ENCODE results near the gene UBD.

The UBD gene

GRCh38 chr6:29561091-29561490 is 1.6 kb upstream of the UBD start:
- no peak for DNase-seq (ENCODE audit: low spot score)

GRCh38 chr6:29558439-29559079 is 973 bp downstream of the UBD start:
- no peak for DNase-seq (ENCODE audit: low spot score)

- no peak for DNase-seq (ENCODE audit: low spot score)
These were observed 2.2 kb downstream of the UBD start for GRCh38 chr6:29557320-29557719.

GRCh38 chr6:29554764-29555163 is 4.8 kb downstream of the UBD start:
- no peak for DNase-seq (ENCODE audit: low spot score)

- peak; percentile 31 for DNase-seq (ENCODE audit: low spot score)
These were observed 6.1 kb downstream of the UBD start for GRCh38 chr6:29553268-29554057.

- DNase-seq (ENCODE audit: low spot score), result peak; percentile 77
These were observed 7.0 kb downstream of the UBD start for GRCh38 chr6:29552512-29553051.

GRCh38 chr6:29547573-29547972 is 12.0 kb downstream of the UBD start:
- no peak for DNase-seq (ENCODE audit: low spot score)

GRCh38 chr6:29537714-29538403 is 21.7 kb downstream of the UBD start:
- DNase-seq (ENCODE audit: low spot score), result no peak

- DNase-seq (ENCODE audit: low spot score), result no peak
These were observed 27.1 kb downstream of the UBD start for GRCh38 chr6:29532320-29532951.

GRCh38 chr6:29531668-29532067 is 27.9 kb downstream of the UBD start:
- no peak for DNase-seq (ENCODE audit: low spot score)

GRCh38 chr6:29530671-29531310 is 28.7 kb downstream of the UBD start:
- DNase-seq (ENCODE audit: low spot score), result no peak

- no peak for DNase-seq (ENCODE audit: low spot score)
These were observed 29.6 kb downstream of the UBD start for GRCh38 chr6:29529956-29530355.

GRCh38 chr6:29528988-29529560 is 30.5 kb downstream of the UBD start:
- no peak for DNase-seq (ENCODE audit: low spot score)

GRCh38 chr6:29528300-29528931 is 31.1 kb downstream of the UBD start:
- DNase-seq (ENCODE audit: low spot score), result no peak

- DNase-seq (ENCODE audit: low spot score), result no peak
These were observed 32.0 kb downstream of the UBD start for GRCh38 chr6:29527564-29527963.

GRCh38 chr6:29527126-29527525 is 32.4 kb downstream of the UBD start:
- no peak for DNase-seq (ENCODE audit: low spot score)

GRCh38 chr6:29525311-29525639 is 34.3 kb downstream of the UBD start:
- DNase-seq (ENCODE audit: low spot score), result no peak

GRCh38 chr6:29524444-29525310 is 34.9 kb downstream of the UBD start:
- no peak for DNase-seq (ENCODE audit: low spot score)

GRCh38 chr6:29524044-29524443 is 35.5 kb downstream of the UBD start:
- no peak for DNase-seq (ENCODE audit: low spot score)

- DNase-seq (ENCODE audit: low spot score), result no peak
These were observed 37.3 kb downstream of the UBD start for GRCh38 chr6:29522227-29522626.

Data from germinal center (tissue), 1 donor.